Natural killer cell (primary cell): ENCODE results near the gene LMTK2. TPM values are rescaled to one million over a fixed set of nuclear protein-coding genes. Genes with fewer than 3 reads are reported as not detected.
A peak's percentile ranks its signal among the peaks of the same experiment; 100 is the strongest.

Experiments used
- ATAC-seq, 3 donors: fragments of 150-1000 bp in 2 of 3; fragments of 200-7000 bp in 1 of 3; cut with Tn5 transposase; 1 replicate in 1 of 3; 2 replicates in 2 of 3; pipeline ENCODE4 v1.10.0; 2021; ENCODE audit warnings: mild to moderate bottlenecking in 2 of 3, moderate library complexity in 2 of 3
- DNase-seq, 2 donors: peaks; one replicate each; pipeline versions ENCODE4 v3.0.0 to v3.0.0-alpha.2; 2013 to 2021; ENCODE audit warnings: mixed read lengths in 1 of 2
- H3K27ac ChIP-seq: one replicate; pipeline ENCODE4 v1.5.1; 2013; ENCODE audit warnings: mild to moderate bottlenecking, low read length
- H3K27me3 ChIP-seq: one replicate; pipeline ENCODE4 v1.6.1; 2013; ENCODE audit warnings: low read length; ENCODE audit not compliant: control insufficient read depth, insufficient read depth
- H3K36me3 ChIP-seq: one replicate; pipeline ENCODE4 v1.6.1; 2013; ENCODE audit warnings: low read length; ENCODE audit not compliant: control insufficient read depth, insufficient read depth
- H3K4me1 ChIP-seq: one replicate; pipeline ENCODE4 v1.6.1; 2013; ENCODE audit warnings: low read length; ENCODE audit not compliant: control insufficient read depth, insufficient read depth
- H3K4me3 ChIP-seq: one replicate; pipeline ENCODE4 v1.5.1; 2013; ENCODE audit warnings: low read length
- H3K9me3 ChIP-seq: one replicate; pipeline ENCODE4 v1.6.1; 2013; ENCODE audit warnings: low read length; ENCODE audit not compliant: control insufficient read depth, insufficient read depth
- H3K27ac Mint-ChIP-seq, 2 donors: one replicate each; pipeline ENCODE4 v1.8.0; 2022; ENCODE audit warnings: mild to moderate bottlenecking in 2 of 2, mixed read lengths in 2 of 2, moderate library complexity in 1 of 2
- H3K27me3 Mint-ChIP-seq, 2 donors: one replicate each; pipeline ENCODE4 v1.8.0; 2022; ENCODE audit warnings: low read depth in 2 of 2, mixed read lengths in 2 of 2
- H3K36me3 Mint-ChIP-seq: one replicate; pipeline ENCODE4 v1.8.0; 2022; ENCODE audit warnings: mixed read lengths
- H3K4me1 Mint-ChIP-seq, 2 donors: one replicate each; pipeline ENCODE4 v1.8.0; 2022; ENCODE audit warnings: mixed read lengths in 2 of 2
- H3K4me3 Mint-ChIP-seq: one replicate; pipeline ENCODE4 v1.8.0; 2022; ENCODE audit warnings: mild to moderate bottlenecking, moderate library complexity, mixed read lengths
- H3K9me3 Mint-ChIP-seq, 2 donors: one replicate each; pipeline ENCODE4 v1.8.0; 2022; ENCODE audit warnings: mixed read lengths in 2 of 2
- CTCF ChIP-seq: fragments of 200-600 bp; IDR thresholded peaks from one replicate; pipeline ENCODE4 v1.8.0; 2022; ENCODE audit warnings: antibody characterized with exemption
- WGBS: methylation state at CpG from one replicate; pipeline ENCODE4 v1.1.7; 2013; ENCODE audit warnings: missing lambda C conversion rate; ENCODE audit not compliant: insufficient coverage; 5-methylcytosine and 5-hydroxymethylcytosine counted together
- intact Hi-C: fragments of 100-400 bp; cut with micrococcal nuclease; formaldehyde crosslinking; loops from one replicate; pipeline ENCODE4 v1.14.2; 2022
- total RNA-seq, 4 donors: library from RNA; stranded (reverse); fragments of 120-200 nt in 1 of 4; gene quantifications; one replicate each; pipeline versions ENCODE4 v1.2.3 to v1.2.4, GENCODE V29; 2013 to 2022

Gene LMTK2
- total RNA-seq, 3 donors from 2014 or later (not counting 1 experiment from before 2014, with no cell fraction given): 18.7 to 33.9 (median 26.6) TPM

- Mint-ChIP-seq H3K36me3 (peaks cover 9% of the 10 kb centered on the region), H3K9me3 (no peaks in the 10 kb centered on the region), H3K4me1 (peaks cover 26 to 32% of the 10 kb centered on the region in 2 donors), H3K27me3 (no peaks in the 10 kb centered on the region), H3K4me3 (no peak overlapping the region), H3K27ac (no peak overlapping the region)
- no peak for TF ChIP-seq CTCF
- peaks cover 17% of the 10 kb centered on the region for H3K4me1 ChIP-seq
- intact Hi-C loops: no loop called here
- no peak overlapping the region for H3K4me3 ChIP-seq
- WGBS: 92% methylated on average over 4 of the region's 5 CpGs
- no peak overlapping the region for H3K27ac ChIP-seq
- H3K9me3 ChIP-seq: no peaks in the 10 kb centered on the region
- ATAC-seq (no peak), DNase-seq (no peak)
- H3K36me3 ChIP-seq: peaks cover 5% of the 10 kb centered on the region
- no peaks in the 10 kb centered on the region for H3K27me3 ChIP-seq
Measured at GRCh38 chr7:98199131-98199530, 92.5 kb downstream of the LMTK2 start.

- H3K36me3 ChIP-seq: peaks cover 4% of the 10 kb centered on the region
- Mint-ChIP-seq H3K36me3 (peaks cover 9% of the 10 kb centered on the region), H3K4me3 (no peak overlapping the region), H3K27me3 (no peaks in the 10 kb centered on the region), H3K27ac (no peak overlapping the region), H3K9me3 (no peaks in the 10 kb centered on the region), H3K4me1 (peaks cover 26 to 32% of the 10 kb centered on the region in 2 donors)
- WGBS: 33% methylated on average over 6 of the region's 6 CpGs
- H3K9me3 ChIP-seq: no peaks in the 10 kb centered on the region
- no peak for DNase-seq
- H3K27ac ChIP-seq: no peak overlapping the region
- no peak overlapping the region for H3K4me3 ChIP-seq
- no peak for ATAC-seq
- TF ChIP-seq CTCF: no peak
- intact Hi-C loops: no loop called here
- no peaks in the 10 kb centered on the region for H3K27me3 ChIP-seq
- H3K4me1 ChIP-seq: peaks cover 17% of the 10 kb centered on the region
Measured at GRCh38 chr7:98200364-98200763, 93.7 kb downstream of the LMTK2 start.

GRCh38 chr7:98202367-98203195, 95.9 kb downstream of the LMTK2 start:
- Histone ChIP-seq H3K4me3 (no peak overlapping the region), H3K9me3 (no peaks in the 10 kb centered on the region), H3K27ac (no peak overlapping the region), H3K27me3 (no peaks in the 10 kb centered on the region), H3K4me1 (peaks cover 17% of the 10 kb centered on the region), H3K36me3 (peaks cover 14% of the 10 kb centered on the region)
- 15% methylated on average over 15 of the region's 15 CpGs for WGBS
- Mint-ChIP-seq H3K4me3 (peak overlapping the region; percentile 47), H3K36me3 (peaks cover 15% of the 10 kb centered on the region), H3K9me3 (no peaks in the 10 kb centered on the region), H3K27ac (peak overlapping the region; percentile 14 to 38), H3K27me3 (no peaks in the 10 kb centered on the region), H3K4me1 (peaks cover 26 to 32% of the 10 kb centered on the region in 2 donors)
- no peak for TF ChIP-seq CTCF
- intact Hi-C loops: no loop called here
- DNase-seq (peak in 1 of 2 donors; percentile 73), ATAC-seq (peak; percentile 76 to 86 (median 80))
